CD4-positive, alpha-beta T cell treated with Interleukin-1 beta for 1 hour (primary cell): ENCODE results near the gene PCDH19.

ENCODE experiments used
- DNase-seq, 2 donors: peaks; one replicate each; pipeline ENCODE4 v3.0.0-alpha.2; 2020 to 2022

The PCDH19 gene

DNA sequence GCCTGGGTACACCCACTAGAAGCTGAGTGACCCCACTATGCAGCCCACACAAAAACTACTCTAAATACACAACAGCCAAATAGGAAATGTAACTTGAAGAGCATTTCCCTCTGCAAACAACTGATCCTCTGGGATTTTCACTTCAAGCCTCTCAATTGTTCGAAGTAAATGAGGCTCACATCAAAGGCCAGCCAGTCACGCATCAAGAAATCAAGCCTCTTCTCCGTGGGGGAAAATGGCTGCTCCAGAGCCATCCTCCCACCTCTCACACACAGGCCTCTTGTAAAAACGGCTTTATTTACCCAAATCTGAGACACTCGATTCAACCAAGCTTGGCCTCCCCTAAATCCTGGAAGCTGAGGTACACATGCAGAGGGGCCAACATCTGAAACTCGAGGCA lies 14.3 kb downstream of the PCDH19 start:
- no peak for DNase-seq

DNA sequence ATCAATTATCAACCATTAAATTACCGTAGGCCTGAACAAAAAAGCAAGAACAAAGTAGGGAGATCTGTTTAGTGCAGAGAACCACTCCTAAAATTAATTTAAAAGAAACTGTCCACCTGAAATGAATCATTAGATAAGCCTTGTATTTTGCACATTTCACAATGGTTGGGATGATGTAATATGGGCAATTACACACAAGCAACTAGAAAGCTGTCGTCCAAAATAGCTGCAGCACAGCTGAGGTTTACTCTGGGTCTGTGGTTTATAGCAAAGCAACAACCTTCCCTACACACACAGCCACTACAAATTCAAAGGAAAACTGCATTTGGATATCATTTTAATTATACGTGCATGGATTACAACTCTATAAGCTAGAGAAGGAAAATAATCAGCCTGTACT lies 28.5 kb downstream of the PCDH19 start:
- no peak for DNase-seq

DNA sequence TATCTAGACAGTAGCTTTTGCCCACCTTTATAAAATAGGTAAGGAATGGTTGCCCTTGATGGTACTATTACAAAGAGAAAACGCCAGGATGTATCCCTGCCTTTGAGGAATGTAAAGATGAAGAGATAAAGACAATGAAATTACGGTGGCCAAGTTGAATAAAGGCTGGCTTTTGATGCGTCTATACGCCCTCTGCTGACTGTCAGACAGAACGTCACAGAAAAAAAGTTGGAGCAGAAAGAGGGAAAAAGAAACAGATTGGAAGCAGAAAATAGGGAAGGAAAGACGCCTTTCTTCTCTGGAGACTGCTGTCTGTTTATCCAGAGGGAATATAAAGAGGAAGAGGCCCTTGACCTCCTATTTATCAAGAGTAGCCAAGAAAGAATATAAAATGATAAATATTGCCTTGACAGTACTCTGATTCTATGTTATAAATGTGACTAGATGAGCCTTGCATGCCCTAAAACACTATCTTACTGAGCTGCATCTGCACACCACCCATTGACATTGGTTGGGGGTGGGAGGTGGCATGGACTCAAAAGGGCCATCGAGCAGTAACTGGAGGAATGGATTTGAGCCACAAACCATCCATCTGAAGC lies 30.6 kb downstream of the PCDH19 start:
- DNase-seq, result no peak

DNA sequence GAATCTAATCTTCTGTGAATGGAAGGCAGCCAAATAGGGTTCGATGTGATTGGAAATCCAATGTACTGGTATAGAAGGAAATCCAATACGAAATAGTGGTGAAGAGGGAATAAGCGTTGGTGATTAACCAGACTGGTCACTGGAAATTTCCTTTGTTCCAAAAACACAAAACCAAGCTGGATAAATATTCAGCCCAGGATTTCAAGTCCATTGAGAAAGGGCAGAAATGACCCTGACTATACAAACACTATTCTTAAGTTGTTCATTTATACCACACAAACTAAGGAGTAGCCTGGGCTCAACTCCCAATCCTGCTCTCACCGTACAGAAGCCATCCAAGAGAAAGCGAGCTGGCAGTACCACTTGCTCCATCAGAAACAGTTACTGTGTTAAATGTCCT lies 32.2 kb downstream of the PCDH19 start:
- DNase-seq, result no peak

DNA sequence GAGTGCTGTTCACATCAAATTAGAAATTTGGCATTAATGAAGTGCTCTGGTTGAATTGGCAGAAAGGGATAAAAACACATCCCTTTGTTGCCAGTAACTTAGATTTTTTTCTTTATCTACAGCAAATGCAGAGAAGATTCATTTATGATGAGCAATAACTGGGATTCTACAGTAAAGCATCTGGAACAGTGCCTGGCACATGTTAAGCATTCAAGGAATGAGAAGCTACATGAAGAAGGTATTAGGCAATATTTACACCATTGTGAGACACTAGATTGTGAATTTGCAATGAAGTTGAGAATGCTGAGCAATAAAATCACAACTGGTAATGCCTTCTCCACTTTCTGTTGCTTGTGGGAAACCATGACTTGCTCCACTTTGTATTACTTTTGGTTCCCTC lies 33.5 kb downstream of the PCDH19 start:
- no peak for DNase-seq

DNA sequence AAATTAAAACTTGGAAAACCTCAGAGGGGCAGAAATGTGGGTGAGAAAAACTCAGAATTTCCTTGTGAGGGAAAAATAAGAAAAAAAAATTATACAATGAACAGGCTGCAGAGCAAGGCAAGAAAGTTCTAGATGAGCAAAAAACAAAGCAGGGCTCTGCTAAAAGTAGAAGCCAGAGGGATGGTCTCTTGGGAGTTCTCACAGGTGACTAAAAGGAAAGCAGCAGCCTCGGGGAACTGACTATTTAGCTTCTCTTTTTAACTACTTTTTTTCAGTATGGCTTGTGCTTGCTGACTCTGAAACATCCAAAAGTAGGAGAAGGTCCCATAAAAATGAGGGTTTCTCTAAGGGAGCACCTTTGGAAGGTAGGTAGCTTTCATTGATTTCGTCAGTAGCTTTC lies 36.4 kb downstream of the PCDH19 start:
- DNase-seq, result no peak

DNA sequence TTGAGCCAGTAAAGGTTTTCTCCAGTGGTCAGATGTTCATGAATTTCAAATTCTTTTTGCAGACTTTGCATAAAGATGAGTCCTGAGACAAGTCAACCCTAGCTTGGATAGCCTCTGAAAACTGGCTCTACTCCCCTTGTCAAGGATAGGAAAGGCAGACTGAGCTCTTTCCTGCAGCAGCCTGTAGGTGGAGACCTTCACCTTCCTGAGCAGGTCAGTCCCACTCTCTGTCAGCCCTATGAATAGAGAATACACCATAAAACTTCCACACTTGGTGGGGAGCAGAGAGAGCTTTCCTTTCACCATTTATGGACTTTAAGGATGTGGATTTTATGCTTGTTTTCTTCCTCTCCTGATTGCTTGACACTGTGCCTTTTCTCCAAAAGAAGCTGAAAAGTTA lies 41.9 kb downstream of the PCDH19 start:
- DNase-seq, result no peak

DNA sequence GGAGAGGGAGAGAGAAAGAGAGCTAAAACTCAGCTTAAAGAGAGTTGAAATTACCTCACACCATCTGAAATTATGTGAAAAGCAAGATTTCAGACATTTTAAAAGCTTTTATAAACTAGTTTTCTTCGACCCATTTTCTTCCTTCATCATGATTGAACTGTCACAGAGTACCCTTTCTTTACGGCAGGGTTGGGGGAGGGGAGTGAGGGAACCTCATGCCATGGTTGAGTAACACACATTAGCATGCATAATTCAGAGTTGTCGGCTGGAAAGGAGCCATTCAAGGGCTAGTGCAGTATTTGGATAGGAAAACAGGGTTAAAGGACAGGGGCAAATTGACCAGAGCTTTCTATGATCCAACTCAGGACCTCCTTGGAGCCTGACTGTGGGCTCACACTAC lies 46.2 kb downstream of the PCDH19 start:
- DNase-seq, result no peak

DNA sequence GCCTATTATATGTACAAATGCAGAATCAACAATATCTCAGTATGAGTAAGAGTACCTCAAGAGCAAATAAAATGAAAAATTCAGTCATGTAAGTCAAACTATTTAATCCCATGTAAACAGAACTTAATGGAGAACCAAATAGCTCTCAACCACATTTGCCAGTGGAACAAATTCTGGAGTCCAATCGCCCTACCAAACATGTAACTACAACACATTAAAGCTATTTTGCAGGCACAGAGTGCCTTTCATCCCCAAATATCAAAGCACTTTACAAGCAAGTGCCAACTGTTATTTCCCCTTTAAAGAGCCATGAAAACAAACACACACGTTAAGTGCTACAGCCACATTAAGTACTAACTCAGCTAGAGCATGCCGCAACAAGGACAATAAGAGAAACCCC lies 51.3 kb downstream of the PCDH19 start:
- DNase-seq, result no peak

DNA sequence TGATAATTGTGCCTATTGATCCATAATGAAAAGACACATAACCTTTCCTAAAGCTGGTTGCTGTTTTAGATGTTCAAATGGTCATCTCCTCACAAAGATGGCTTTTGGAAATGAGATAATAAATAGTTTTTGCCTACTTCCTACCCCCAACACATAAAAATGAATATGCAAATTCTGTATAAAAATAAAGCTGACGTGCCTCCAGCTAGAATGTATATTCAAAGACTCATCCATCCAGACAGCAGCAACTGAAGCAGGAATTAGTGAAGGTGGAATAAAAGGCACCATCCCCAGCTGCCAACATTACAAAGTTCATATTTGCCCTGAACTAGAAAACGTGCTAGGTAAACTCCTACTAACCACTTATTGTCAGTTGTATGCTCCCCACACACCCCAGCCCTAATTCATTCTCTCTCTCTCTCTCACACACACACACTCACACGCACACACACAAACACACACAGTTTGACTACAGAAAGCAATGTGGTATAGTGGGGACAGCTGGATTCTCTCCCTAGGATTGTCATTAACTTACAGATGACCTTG lies 53.6 kb downstream of the PCDH19 start:
- DNase-seq, result no peak

DNA sequence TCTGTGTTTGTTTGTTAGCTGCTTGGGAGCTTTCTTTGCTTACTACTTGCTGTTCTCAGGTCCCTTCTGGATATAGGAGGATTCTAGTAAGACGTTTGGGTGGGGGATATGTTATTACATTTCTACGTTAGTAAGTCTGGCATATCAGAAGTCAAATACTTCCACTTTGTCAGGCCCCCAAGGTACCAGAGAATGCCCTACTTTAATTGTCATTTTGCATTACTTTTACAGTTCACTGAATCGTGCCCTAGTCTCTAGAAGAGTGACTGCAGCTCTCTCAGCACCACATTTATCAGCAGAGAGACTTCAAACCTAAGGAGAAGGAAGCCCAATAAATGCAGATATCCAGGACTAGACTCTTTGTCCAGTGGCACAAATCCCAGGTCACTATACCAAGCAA lies 54.4 kb downstream of the PCDH19 start:
- DNase-seq, result no peak

DNA sequence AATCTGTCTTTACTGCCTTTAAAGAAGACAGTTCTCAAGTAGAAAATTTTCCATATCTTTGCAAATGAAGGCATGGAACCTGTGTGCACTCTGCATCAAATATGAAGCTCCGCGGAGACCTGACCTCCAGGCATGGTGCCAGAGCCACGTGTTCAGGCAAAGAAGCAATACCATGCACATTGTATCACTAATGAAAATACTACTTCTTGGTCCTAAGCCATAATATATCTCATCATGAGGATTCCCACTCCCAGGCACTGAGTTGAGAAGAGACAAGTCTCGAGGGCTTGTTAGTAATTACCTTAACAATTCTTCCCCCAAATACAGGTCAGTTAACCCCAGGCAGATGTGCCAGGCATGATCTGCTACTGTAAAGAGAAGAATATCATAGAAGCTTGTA lies 56.7 kb downstream of the PCDH19 start:
- DNase-seq, result no peak

DNA sequence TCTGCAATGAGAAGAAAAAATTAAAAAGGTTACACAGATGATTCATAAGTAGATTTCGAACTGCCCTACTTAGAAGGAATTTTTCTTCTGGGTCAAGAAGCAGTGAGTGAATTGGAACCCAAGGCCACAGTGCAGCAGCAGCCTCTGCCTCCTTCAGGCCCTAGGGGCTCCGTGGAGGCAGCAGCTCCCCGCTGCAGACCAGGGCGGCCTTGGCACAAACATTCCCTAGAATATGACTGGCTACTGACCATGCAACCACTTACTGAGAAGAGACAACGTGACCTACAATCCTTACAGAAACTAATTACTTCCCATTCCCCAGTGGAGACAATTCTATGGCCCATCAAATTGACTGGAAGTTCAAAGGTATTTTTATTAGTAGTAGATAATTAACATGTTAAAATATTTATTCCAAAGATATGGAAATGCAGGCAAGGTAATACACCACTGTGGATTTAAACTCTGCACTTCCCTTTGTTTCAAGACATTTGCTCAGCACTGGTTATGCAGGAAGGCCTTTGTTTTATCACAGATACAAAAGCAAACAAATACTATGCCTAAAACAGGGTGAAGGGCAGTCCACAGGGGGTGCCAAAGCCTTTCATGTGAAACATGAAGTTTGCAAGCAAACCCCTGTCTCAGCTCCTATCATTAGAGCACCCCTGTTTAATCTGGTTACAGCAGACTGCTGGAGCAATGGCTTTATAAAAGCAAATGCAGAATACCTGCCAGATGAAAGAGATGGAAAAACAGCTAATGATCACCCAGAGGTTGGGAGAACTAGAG lies 59.2 kb downstream of the PCDH19 start:
- DNase-seq, result no peak

DNA sequence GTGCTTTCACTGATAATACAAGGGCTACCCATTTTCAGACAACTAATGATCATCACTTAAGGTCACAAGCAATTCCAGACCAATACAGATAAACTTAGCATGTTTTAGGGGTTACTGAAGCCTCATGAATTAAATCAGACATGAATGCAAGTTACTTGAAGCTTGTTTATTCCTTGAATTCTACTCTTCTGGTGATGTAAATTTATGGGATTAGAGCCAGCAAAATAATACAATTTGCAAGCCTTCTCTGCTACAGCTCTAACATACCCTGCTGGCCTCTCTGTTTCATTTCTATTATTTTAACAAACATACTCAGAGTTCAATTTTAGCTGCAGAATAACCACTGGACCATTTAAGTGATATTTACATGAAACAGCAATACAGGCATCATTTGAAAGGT lies 60.7 kb downstream of the PCDH19 start:
- no peak for DNase-seq

DNA sequence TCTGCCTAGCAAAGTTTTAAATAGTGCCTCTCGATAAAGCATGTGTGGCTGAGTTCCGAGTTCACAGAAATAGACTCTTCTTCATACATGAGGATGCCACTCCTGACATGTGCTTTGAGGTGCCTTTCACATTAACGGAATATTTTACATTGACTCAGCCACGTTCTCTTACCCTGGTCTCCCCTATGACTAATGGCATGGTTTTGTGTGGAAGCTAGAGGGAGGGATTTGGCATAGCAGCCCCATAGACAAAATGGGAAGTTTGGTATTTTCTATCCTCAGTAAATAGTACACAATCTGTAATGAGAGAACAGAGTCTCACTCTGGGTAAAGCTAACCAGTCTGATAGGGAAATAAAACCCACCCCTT lies 68.9 kb downstream of the PCDH19 start:
- no peak for DNase-seq

DNA sequence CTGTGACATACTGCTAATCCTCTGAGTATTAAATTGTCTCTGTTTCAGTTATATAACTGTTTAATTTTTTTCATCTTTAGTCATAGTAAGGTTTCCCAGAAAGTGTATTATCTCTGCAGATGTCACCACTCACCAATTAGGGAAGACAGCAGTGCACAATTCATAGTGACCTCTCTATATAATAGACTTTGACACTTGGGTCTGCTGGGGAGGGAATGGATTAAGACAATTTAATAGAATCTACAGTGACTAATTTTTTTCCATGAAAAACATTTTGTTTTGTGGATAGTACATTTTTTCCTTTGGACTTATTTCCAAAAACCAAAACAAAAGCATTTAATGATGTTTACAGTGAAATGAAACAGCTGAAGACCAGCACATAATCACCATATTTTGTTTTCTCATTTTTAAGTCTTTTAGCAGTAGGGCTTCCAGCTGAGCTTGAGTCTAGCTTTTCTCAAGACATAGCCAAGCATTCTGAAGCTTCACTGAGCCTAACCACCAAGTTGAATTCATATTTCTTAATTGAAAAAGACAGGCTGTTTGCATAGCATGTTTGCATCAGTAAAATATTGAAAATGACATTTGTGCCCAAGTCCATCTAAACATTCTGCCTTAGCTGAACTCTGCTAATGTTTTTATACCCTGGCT lies 69.5 kb downstream of the PCDH19 start:
- no peak for DNase-seq

DNA sequence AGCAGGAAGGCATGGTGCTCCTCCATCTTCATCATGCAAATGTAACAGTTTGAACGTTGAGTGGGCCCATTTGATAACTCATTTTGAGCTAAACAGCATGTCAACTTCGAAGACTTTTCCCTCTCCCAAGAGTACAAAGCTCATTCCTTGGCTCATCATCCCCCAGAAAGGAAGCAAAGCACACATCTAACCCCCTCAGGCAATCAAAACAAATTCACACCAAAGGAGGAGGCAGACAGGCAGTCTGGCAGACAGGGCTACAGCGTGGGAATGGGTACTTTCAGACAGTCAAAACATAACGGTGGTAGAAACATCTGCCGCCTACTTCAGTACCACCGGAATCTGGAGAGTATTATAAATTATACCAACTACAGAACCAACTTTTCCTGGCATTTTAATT lies 81.7 kb downstream of the PCDH19 start:
- DNase-seq, result no peak

DNA sequence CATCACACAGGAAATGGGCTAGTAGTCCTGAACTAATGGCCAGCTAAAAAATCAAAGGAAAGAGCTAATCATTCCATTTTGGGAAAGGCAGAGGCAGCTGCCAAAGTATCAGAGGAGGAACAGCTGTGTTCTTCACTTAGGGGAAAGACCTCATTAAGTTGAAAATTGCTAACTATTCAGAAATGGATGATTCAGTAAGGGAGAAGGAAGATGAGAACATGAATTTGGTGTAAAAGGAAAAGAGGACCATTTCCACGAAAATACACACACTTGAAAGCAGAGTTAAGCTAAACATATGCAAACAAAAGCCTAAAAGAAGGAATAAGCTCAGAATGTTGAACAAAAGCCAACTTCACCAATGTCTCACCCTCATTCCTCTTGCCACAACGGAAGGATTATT lies 90.4 kb downstream of the PCDH19 start:
- no peak for DNase-seq

DNA sequence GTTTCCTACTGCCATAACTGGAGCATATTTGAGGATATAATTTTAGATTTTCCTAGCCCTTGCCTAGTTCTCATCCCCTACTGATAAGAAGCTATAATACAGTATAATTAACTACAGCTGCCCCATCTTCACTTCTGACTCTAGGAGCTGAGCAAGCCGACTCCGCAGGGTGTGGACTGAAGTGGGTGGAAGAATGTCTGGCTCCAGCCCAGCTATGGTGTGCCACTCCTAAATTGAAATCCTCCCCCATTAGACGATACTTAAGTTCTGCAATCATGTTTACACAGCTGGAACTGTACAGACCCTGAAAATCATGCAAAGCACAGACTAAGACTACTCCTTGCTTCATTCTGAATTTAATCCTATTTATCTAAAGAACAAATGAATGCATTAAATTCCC lies 93.1 kb downstream of the PCDH19 start:
- DNase-seq, result no peak

DNA sequence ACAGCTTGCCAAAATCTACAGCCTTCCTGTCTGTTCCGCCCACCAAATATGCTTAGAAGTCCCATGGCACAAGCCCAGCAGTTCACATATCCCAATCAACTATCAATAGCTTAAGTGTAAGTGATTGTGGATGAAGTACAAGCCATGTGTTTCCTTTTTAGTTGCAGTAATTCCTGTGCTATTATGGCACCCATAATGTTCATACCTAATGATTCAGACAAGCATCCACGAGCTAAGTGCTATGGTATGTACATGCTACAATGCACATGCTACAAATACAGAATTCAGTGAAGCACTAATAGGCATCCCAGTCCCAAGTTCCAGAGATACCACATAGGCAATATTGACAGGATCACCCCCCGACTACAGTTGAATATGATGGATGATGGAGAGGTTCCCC lies 94.5 kb downstream of the PCDH19 start:
- DNase-seq, result no peak

DNA sequence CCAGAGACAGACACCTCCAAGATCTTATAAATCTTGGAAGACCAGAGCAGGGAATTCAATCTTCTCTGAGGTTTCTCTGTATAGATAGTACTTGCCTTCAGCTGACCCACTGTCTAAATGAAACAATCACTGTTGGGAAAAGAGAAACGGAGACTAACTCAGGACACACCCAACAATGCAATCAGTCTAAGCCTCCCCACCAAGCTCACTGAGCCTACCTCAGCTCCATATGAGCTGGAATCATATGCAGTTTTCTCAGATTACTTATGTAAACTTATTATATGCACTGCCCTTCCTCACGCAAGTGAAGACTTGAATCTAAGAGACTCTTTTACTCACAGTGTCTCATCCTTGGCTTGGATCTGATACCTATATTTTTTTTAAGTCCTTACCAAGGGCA lies 110.5 kb downstream of the PCDH19 start:
- no peak for DNase-seq

DNA sequence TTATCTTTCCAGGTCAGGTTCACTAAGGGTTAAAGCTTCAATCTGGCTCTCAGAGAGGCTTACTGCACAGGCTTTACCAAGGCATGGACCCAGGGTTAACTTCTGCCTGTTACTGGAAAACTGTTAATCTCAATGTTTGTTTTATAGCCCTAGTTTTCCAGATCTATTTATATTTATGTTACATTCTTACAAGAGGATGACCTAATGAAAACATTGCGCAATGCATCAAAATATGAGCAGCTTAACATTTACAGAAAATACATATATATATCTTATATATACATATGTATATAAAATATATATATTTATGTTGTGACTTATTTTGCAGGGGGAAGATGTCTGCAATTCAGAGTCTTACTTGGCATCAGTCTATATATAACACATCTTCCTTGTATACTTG lies 112.3 kb downstream of the PCDH19 start:
- no peak for DNase-seq

DNA sequence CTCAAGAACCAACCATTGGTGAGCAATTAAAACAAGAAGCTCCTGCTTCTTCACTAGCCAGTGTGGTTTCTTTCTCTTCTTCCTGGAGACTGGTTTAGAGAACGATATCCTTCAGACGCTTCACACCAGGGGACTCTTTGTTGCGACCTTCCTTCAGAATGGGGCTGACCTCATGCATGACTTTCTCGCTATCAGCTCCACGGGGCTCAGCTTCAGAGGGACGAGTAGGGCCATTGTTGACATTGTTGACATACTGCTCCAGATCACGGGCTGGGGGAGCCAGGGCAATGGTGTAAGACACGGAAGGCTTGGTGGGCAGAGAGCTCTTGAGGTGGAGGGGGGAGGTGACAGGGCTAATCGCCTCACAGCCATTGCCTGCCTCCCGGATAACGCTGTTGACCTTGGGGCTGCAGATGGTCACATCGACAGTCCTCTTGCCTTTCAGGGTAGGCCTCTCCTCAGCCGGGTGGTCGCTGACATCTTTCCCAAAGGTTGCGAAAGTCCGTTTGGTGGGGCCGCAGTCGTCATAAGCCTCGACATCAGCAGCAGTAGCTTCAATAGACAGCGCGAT lies 113.8 kb downstream of the PCDH19 start:
- no peak for DNase-seq

DNA sequence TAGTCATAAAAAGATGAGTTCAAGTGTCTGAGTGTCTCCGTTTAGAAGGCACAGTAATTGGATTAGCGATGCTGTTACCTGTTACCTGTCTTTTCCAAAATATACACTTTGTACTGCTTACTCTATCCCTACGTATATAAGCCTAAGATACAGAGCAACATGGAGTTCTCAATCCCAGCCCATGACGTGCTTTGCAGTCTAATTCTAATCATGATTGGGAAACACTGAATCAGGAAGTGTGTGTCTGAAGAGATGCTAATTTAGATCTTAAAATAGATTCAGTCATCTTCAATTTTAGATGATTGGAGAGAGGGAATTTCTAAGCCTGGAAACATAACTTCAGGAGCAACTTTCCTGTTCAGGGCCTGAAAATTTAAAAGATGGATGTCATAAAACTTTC lies 115.1 kb downstream of the PCDH19 start:
- no peak for DNase-seq
